ENCODE results near the gene ZBTB7B. TPM values are rescaled to one million over a fixed set of nuclear protein-coding genes. Genes with fewer than 3 reads are reported as not detected.

Gene ZBTB7B
- total RNA-seq, 5 donors from 2014 or later (not counting 1 experiment from before 2014, with no cell fraction given): 39.6 to 68.4 (median 51.7) TPM

GRCh38 chr1:155050560-155051341 is 48.1 kb downstream of the ZBTB7B start, which contains the start of gene ADAM15:
TSS of gene ADAM15 (plus strand) at chr1:155051316. CDS start at chr1:155051387, 71 bp downstream.
- Histone ChIP-seq H3K27me3 (replicated peaks in 1 of 2; ENCODE audit: control insufficient read depth in 2 of 2, extremely low read depth in 1 of 2, insufficient read depth in 2 of 2, low read length in 1 of 2) (peaks cover 0 to 6% of the 10 kb centered on the region in 2 experiments), H3K27ac (ENCODE audit: low read length) (peak within 1 kb of the TSS; percentile 49), H3K4me3 (ENCODE audit: control insufficient read depth in 1 of 2, extremely low read depth in 1 of 2, low read length in 1 of 2) (peak within 1 kb of the TSS; percentile 81 to 84), H3K9me3 (no peaks in the 10 kb centered on the region), H3K4me1 (ENCODE audit: control insufficient read depth in 1 of 2, extremely low read depth in 1 of 2, insufficient read depth in 2 of 2, low read length in 2 of 2) (peaks cover 4 to 32% of the 10 kb centered on the region in 2 experiments), H3K36me3 (ENCODE audit: control insufficient read depth in 2 of 2, extremely low read depth in 1 of 2, insufficient read depth in 1 of 2, low read length in 1 of 2) (no peaks in the 10 kb centered on the region)
- DNase-seq: peak in 34 of 35 experiments; percentile 47 to 88 (median 70)
- Mint-ChIP-seq H3K36me3 (no peaks in the 10 kb centered on the region), H3K27me3 (no peaks in the 10 kb centered on the region), H3K4me1 (peaks cover 14 to 26% (median 20%) of the 10 kb centered on the region in 3 donors), H3K4me3 (peak within 1 kb of the TSS; percentile 79 to 88 (median 85)), H3K9me3 (no peaks in the 10 kb centered on the region), H3K27ac (peak within 1 kb of the TSS; percentile 74 to 83)
- ChIA-PET POLR2A (interaction anchor here (0.6 kb wide), 3 partner anchors 127 to 491 kb away, joined by 3 to 5 read pairs (median 3); no protein-coding TSS in a partner anchor), CTCF (interaction anchor here (0.6 to 1.6 kb wide), 16 partner anchors 9 to 1460 kb away, joined by 3 to 11 read pairs (median 4); partner anchors contain the start of genes FLAD1 (in 1 of the 2) and KRTCAP2 (in 1 of the 2))
- ATAC-seq (replicated peaks in 1 of 4): peak; percentile 86 to 89 (median 88)
- WGBS (ENCODE audit: insufficient coverage): under 1% methylated on average over 91 of the region's 99 CpGs

- H3K9me3 Mint-ChIP-seq: no peaks in the 10 kb centered on the region
- Histone ChIP-seq H3K4me3 (ENCODE audit: control insufficient read depth in 1 of 2, extremely low read depth in 1 of 2, low read length in 1 of 2) (peak overlapping the region; percentile 58 to 66), H3K36me3 (ENCODE audit: control insufficient read depth in 2 of 2, extremely low read depth in 1 of 2, insufficient read depth in 1 of 2, low read length in 1 of 2) (no peaks in the 10 kb centered on the region), H3K27me3 (replicated peaks in 1 of 2; ENCODE audit: control insufficient read depth in 2 of 2, extremely low read depth in 1 of 2, insufficient read depth in 2 of 2, low read length in 1 of 2) (peaks cover 0 to under 1% of the 10 kb centered on the region in 2 experiments), H3K27ac (ENCODE audit: low read length) (peak overlapping the region; percentile 9), H3K4me1 (ENCODE audit: control insufficient read depth in 1 of 2, extremely low read depth in 1 of 2, insufficient read depth in 2 of 2, low read length in 2 of 2) (peaks cover 4 to 32% of the 10 kb centered on the region in 2 experiments), H3K9me3 (no peaks in the 10 kb centered on the region)
- DNase-seq: no peak
- POLR2A ChIA-PET: interaction anchor here (0.6 kb wide), 3 partner anchors 126 to 491 kb away, joined by 3 to 5 read pairs (median 3); no protein-coding TSS in a partner anchor
- peaks cover 4% of the 10 kb centered on the region for H3K36me3 Mint-ChIP-seq
- H3K4me3 Mint-ChIP-seq: peak overlapping the region; percentile 72 to 88 (median 78)
- H3K27ac Mint-ChIP-seq: peak overlapping the region in 1 of 2 donors; percentile 61
- ATAC-seq (replicated peaks in 1 of 4): peak in 2 of 4 experiments; percentile 2 to 3
- CTCF ChIA-PET: interaction anchor here (0.6 to 1.6 kb wide), 13 partner anchors 8 to 1459 kb away, joined by 3 to 11 read pairs (median 4); partner anchors contain the start of genes FLAD1 (in 1 of the 2) and KRTCAP2 (in 1 of the 2)
- H3K4me1 Mint-ChIP-seq: peaks cover 14 to 26% (median 20%) of the 10 kb centered on the region in 3 donors
- 2% methylated on average over 31 of the region's 31 CpGs for WGBS (ENCODE audit: insufficient coverage)
- no peaks in the 10 kb centered on the region for H3K27me3 Mint-ChIP-seq
These were observed 48.8 kb downstream of the ZBTB7B start for GRCh38 chr1:155051342-155051776.

GRCh38 chr1:155051777-155052398 is 49.3 kb downstream of the ZBTB7B start:
- ChIA-PET CTCF (interaction anchor here (0.6 to 1.6 kb wide), 17 partner anchors 8 to 535 kb away, joined by 3 to 11 read pairs (median 5); partner anchors contain the start of genes FLAD1 (in 1 of the 2) and KRTCAP2 (in 1 of the 2)), POLR2A (interaction anchor here in 1 of 2 donors (0.6 kb wide), 1 partner anchor 443 kb away, joined by 3 read pairs; no protein-coding TSS in a partner anchor)
- Mint-ChIP-seq H3K36me3 (peaks cover 8% of the 10 kb centered on the region), H3K27me3 (no peaks in the 10 kb centered on the region), H3K4me1 (peaks cover 14 to 26% (median 20%) of the 10 kb centered on the region in 3 donors), H3K9me3 (no peaks in the 10 kb centered on the region), H3K4me3 (peak overlapping the region; percentile 72 to 88 (median 78)), H3K27ac (peak overlapping the region; percentile 27 to 61)
- no peaks in the 10 kb centered on the region for H3K36me3 ChIP-seq (ENCODE audit: control insufficient read depth in 2 of 2, extremely low read depth in 1 of 2, insufficient read depth in 1 of 2, low read length in 1 of 2)
- H3K27me3 ChIP-seq (replicated peaks in 1 of 2; ENCODE audit: control insufficient read depth in 2 of 2, extremely low read depth in 1 of 2, insufficient read depth in 2 of 2, low read length in 1 of 2): no peaks in the 10 kb centered on the region
- DNase-seq (peak in 27 of 35 experiments; percentile 13 to 60 (median 40)), ATAC-seq (replicated peaks in 1 of 4) (peak; percentile 38 to 42 (median 40))
- no peaks in the 10 kb centered on the region for H3K9me3 ChIP-seq
- 3% methylated on average over 26 of the region's 27 CpGs for WGBS (ENCODE audit: insufficient coverage)
- peak overlapping the region; percentile 9 for H3K27ac ChIP-seq (ENCODE audit: low read length)
- H3K4me3 ChIP-seq (ENCODE audit: control insufficient read depth in 1 of 2, extremely low read depth in 1 of 2, low read length in 1 of 2): peak overlapping the region; percentile 58 to 66
- peaks cover 4 to 32% of the 10 kb centered on the region in 2 experiments for H3K4me1 ChIP-seq (ENCODE audit: control insufficient read depth in 1 of 2, extremely low read depth in 1 of 2, insufficient read depth in 2 of 2, low read length in 2 of 2)

GRCh38 chr1:155052439-155053395 is 50.1 kb downstream of the ZBTB7B start:
- H3K36me3 ChIP-seq (ENCODE audit: control insufficient read depth in 2 of 2, extremely low read depth in 1 of 2, insufficient read depth in 1 of 2, low read length in 1 of 2): peaks cover 0 to 6% of the 10 kb centered on the region in 2 donors
- ChIA-PET POLR2A (no interaction called here), CTCF (interaction anchor here (0.6 to 2.0 kb wide), 8 partner anchors 9 to 428 kb away, joined by 4 to 9 read pairs (median 5); partner anchors contain the start of gene KRTCAP2 (in 1 of the 2))
- Mint-ChIP-seq H3K27ac (peak overlapping the region; percentile 72 to 75), H3K4me3 (peak overlapping the region; percentile 72 to 88 (median 78)), H3K9me3 (no peaks in the 10 kb centered on the region), H3K4me1 (peaks cover 14 to 26% (median 20%) of the 10 kb centered on the region in 3 donors), H3K36me3 (peaks cover 8% of the 10 kb centered on the region), H3K27me3 (no peaks in the 10 kb centered on the region)
- H3K4me1 ChIP-seq (ENCODE audit: control insufficient read depth in 1 of 2, extremely low read depth in 1 of 2, insufficient read depth in 2 of 2, low read length in 2 of 2): peaks cover 4 to 32% of the 10 kb centered on the region in 2 experiments
- WGBS (ENCODE audit: insufficient coverage): 46% methylated on average over 3 of the region's 12 CpGs
- no peak overlapping the region for H3K27ac ChIP-seq (ENCODE audit: low read length)
- ATAC-seq (replicated peaks in 1 of 4) (no peak), DNase-seq (peak in 9 of 35 experiments; percentile 17 to 46 (median 22))
- no peaks in the 10 kb centered on the region for H3K27me3 ChIP-seq (replicated peaks in 1 of 2; ENCODE audit: control insufficient read depth in 2 of 2, extremely low read depth in 1 of 2, insufficient read depth in 2 of 2, low read length in 1 of 2)
- H3K9me3 ChIP-seq: no peaks in the 10 kb centered on the region
- H3K4me3 ChIP-seq (ENCODE audit: control insufficient read depth in 1 of 2, extremely low read depth in 1 of 2, low read length in 1 of 2): peak overlapping the region; percentile 17 to 66

- H3K4me3 Mint-ChIP-seq: peak overlapping the region; percentile 28 to 88 (median 43)
- peaks cover 14 to 26% (median 20%) of the 10 kb centered on the region in 3 donors for H3K4me1 Mint-ChIP-seq
- no peak for ATAC-seq (replicated peaks in 1 of 4)
- Histone ChIP-seq H3K27me3 (replicated peaks in 1 of 2; ENCODE audit: control insufficient read depth in 2 of 2, extremely low read depth in 1 of 2, insufficient read depth in 2 of 2, low read length in 1 of 2) (no peaks in the 10 kb centered on the region), H3K27ac (ENCODE audit: low read length) (no peak overlapping the region), H3K4me1 (ENCODE audit: control insufficient read depth in 1 of 2, extremely low read depth in 1 of 2, insufficient read depth in 2 of 2, low read length in 2 of 2) (peaks cover 4 to 32% of the 10 kb centered on the region in 2 experiments), H3K4me3 (ENCODE audit: control insufficient read depth in 1 of 2, extremely low read depth in 1 of 2, low read length in 1 of 2) (no peak overlapping the region), H3K9me3 (no peaks in the 10 kb centered on the region), H3K36me3 (ENCODE audit: control insufficient read depth in 2 of 2, extremely low read depth in 1 of 2, insufficient read depth in 1 of 2, low read length in 1 of 2) (peaks cover 0 to 13% of the 10 kb centered on the region in 2 donors)
- H3K27me3 Mint-ChIP-seq: no peaks in the 10 kb centered on the region
- no peak for DNase-seq
- H3K9me3 Mint-ChIP-seq: no peaks in the 10 kb centered on the region
- WGBS (ENCODE audit: insufficient coverage): 96% methylated on average over 3 of the region's 7 CpGs
- CTCF ChIA-PET: interaction anchor here (0.6 to 2.0 kb wide), 4 partner anchors 9 to 429 kb away, joined by 4 to 8 read pairs (median 5); no protein-coding TSS in a partner anchor
- peaks cover 14% of the 10 kb centered on the region for H3K36me3 Mint-ChIP-seq
- POLR2A ChIA-PET: no interaction called here
- peak overlapping the region; percentile 72 to 75 for H3K27ac Mint-ChIP-seq
These were observed 51.0 kb downstream of the ZBTB7B start for GRCh38 chr1:155053531-155054105.

All from T-cell (primary cell).